Fibroblast of peridontal ligament (primary cell): ENCODE results near the gene FAM177A1.

Experiments used
- DNase-seq: peaks from one replicate; pipeline ENCODE4 v3.0.0-alpha.2; 2010; ENCODE audit errors: extremely low read depth

FAM177A1 gene

GRCh38 chr14:35123388-35123703 lies 77.3 kb downstream of the FAM177A1 start:
- no peak for DNase-seq

GRCh38 chr14:35124127-35124526 lies 78.1 kb downstream of the FAM177A1 start:
- no peak for DNase-seq
